ENCODE data around the gene FMNL3.

GRCh38 chr12:49706351-49707127 is 666 bp downstream of the FMNL3 start:
- TF ChIP-seq NANOG (IDR thresholded peaks at IDR 0.05; ENCODE audit: borderline replicate concordance), result no peak
- no peak for TF ChIP-seq JUNB (IDR thresholded peaks at IDR 0.05; ENCODE audit: unreplicated experiment)
- no peak for TF ChIP-seq ETS1 (IDR thresholded peaks at IDR 0.05)
- TF ChIP-seq CTCF (conservative IDR thresholded peaks at IDR 0.05; ENCODE audit: low read depth in 2 of 2), result no peak
- TF ChIP-seq REST (IDR thresholded peaks at IDR 0.05; ENCODE audit: unreplicated experiment), result no peak
- no peak for TF ChIP-seq EZH2 (IDR thresholded peaks at IDR 0.05; ENCODE audit: low read depth, unreplicated experiment)
- no peak for TF ChIP-seq POLR2AphosphoS5 (IDR thresholded peaks at IDR 0.05; ENCODE audit: low read depth)
- TF ChIP-seq ZNF331 (CRISPR knock-in tag; IDR thresholded peaks at IDR 0.05; ENCODE audit: low read depth), result no peak
- no peak for TF ChIP-seq CREB1 (CRISPR knock-in tag; IDR thresholded peaks at IDR 0.05; ENCODE audit: low read depth)
- no peak for TF ChIP-seq EZH2phosphoT487 (IDR thresholded peaks at IDR 0.05; ENCODE audit: unreplicated experiment)
